WTC11 (cell line): ENCODE results near the gene PRELID1. TPM values are rescaled to one million over a fixed set of nuclear protein-coding genes. Genes with fewer than 3 reads are reported as not detected.
"Not testable (repeated sequence)": the region's sequence is repeated elsewhere in the genome, so short reads cannot be mapped to it uniquely, and the experiment has no call there.

ENCODE experiments used
- ATAC-seq: fragments of 200-7000 bp; cut with Tn5 transposase; 2 replicates; pipeline ENCODE4 v1.10.0; 2021; ENCODE audit warnings: mild to moderate bottlenecking, moderate library complexity
- CTCF ChIA-PET: fragments of 300-600 bp; sonication (Branson Sonifier 250); formaldehyde crosslinking; loops from one replicate; lab custom pipeline; 2021; ENCODE audit warnings: antibody characterized with exemption; lab: Charles Lee
- POLR2A ChIA-PET: fragments of 350-600 bp; sonication (Branson Sonifier 250); formaldehyde crosslinking; loops from one replicate; lab custom pipeline; 2021; ENCODE audit warnings: antibody characterized with exemption; lab: Charles Lee
- DNase-seq: peaks from one replicate; pipeline ENCODE4 v3.0.0; 2021; ENCODE audit warnings: low spot score
- H3K27ac Mint-ChIP-seq: 2 replicates; pipeline ENCODE4 v1.8.0; 2021; ENCODE audit warnings: mixed read lengths
- H3K27me3 Mint-ChIP-seq: 2 replicates; pipeline ENCODE4 v1.8.0; 2021; ENCODE audit warnings: low read depth, mild to moderate bottlenecking, moderate library complexity, mixed read lengths
- H3K36me3 Mint-ChIP-seq: 2 replicates; pipeline ENCODE4 v1.8.0; 2021; ENCODE audit warnings: mixed read lengths
- H3K4me1 Mint-ChIP-seq: 2 replicates; pipeline ENCODE4 v1.8.0; 2022; ENCODE audit warnings: mixed read lengths
- H3K4me3 Mint-ChIP-seq: 2 replicates; pipeline ENCODE4 v1.8.0; 2021; ENCODE audit warnings: mild to moderate bottlenecking, moderate library complexity, mixed read lengths
- H3K9me3 Mint-ChIP-seq: 2 replicates; pipeline ENCODE4 v1.8.0; 2021; ENCODE audit warnings: mixed read lengths
- ATF1 ChIP-seq: sonication (generic); formaldehyde crosslinking; IDR thresholded peaks from 2 replicates; pipeline ENCODE4 v1.8.1; 2023; ENCODE audit warnings: mild to moderate bottlenecking, moderate library complexity, missing genetic modification reagents
- CBFB ChIP-seq: sonication (generic); formaldehyde crosslinking; IDR thresholded peaks from 2 replicates; pipeline ENCODE4 v1.8.1; 2022; ENCODE audit warnings: mild to moderate bottlenecking, low read depth, missing genetic modification reagents
- CREM ChIP-seq: sonication (generic); formaldehyde crosslinking; IDR thresholded peaks from 2 replicates; pipeline ENCODE4 v1.8.1; 2022; ENCODE audit warnings: mild to moderate bottlenecking, missing genetic modification reagents, moderate library complexity
- EMX1 ChIP-seq: fragments of 250-450 bp; sonication (Bioruptor Pico); IDR thresholded peaks from 2 replicates; pipeline ENCODE4 v1.8.0; 2021; ENCODE audit warnings: mild to moderate bottlenecking
- ETV6 ChIP-seq: sonication (generic); formaldehyde crosslinking; IDR thresholded peaks from 2 replicates; pipeline ENCODE4 v1.8.1; 2022; ENCODE audit warnings: mild to moderate bottlenecking, missing genetic modification reagents
- FOXK1 ChIP-seq: sonication (generic); formaldehyde crosslinking; IDR thresholded peaks from 2 replicates; pipeline ENCODE4 v1.8.0; 2022; ENCODE audit warnings: mild to moderate bottlenecking, moderate library complexity, missing genetic modification reagents
- GTF2I ChIP-seq: fragments of 250-450 bp; sonication (Bioruptor Pico); conservative IDR thresholded peaks from 2 replicates; pipeline ENCODE4 v1.4.0; 2021; ENCODE audit warnings: mild to moderate bottlenecking
- HMGA2 ChIP-seq: fragments of 250-450 bp; sonication (Bioruptor Pico); IDR thresholded peaks from 2 replicates; pipeline ENCODE4 v1.4.0; 2021; ENCODE audit warnings: mild to moderate bottlenecking, moderate library complexity
- JAZF1 ChIP-seq: fragments of 250-450 bp; sonication (Bioruptor Pico); IDR thresholded peaks from 2 replicates; pipeline ENCODE4 v1.9.0; 2021; ENCODE audit warnings: moderate library complexity, mild to moderate bottlenecking, inconsistent platforms
- JUN ChIP-seq: sonication (generic); formaldehyde crosslinking; IDR thresholded peaks from 2 replicates; pipeline ENCODE4 v1.8.0; 2023; ENCODE audit warnings: mild to moderate bottlenecking, missing genetic modification reagents
- KAT7 ChIP-seq: sonication (generic); formaldehyde crosslinking; IDR thresholded peaks from 2 replicates; pipeline ENCODE4 v1.8.1; 2023; ENCODE audit warnings: missing genetic modification reagents, mild to moderate bottlenecking, borderline replicate concordance
- MXD4 ChIP-seq: fragments of 250-450 bp; sonication (Bioruptor Pico); IDR thresholded peaks from 2 replicates; pipeline ENCODE4 v1.8.0; 2021; ENCODE audit warnings: mild to moderate bottlenecking, moderate library complexity, borderline replicate concordance
- MYBL2 ChIP-seq: sonication (generic); formaldehyde crosslinking; IDR thresholded peaks from 2 replicates; pipeline ENCODE4 v1.8.1; 2023; ENCODE audit warnings: mild to moderate bottlenecking, moderate library complexity, missing genetic modification reagents
- NFATC4 ChIP-seq: fragments of 250-450 bp; sonication (Bioruptor Pico); IDR thresholded peaks from 2 replicates; pipeline ENCODE4 v1.9.0; 2021; ENCODE audit warnings: mild to moderate bottlenecking
- NFE2L1 ChIP-seq: sonication (generic); formaldehyde crosslinking; IDR thresholded peaks from 2 replicates; pipeline ENCODE4 v1.8.1; 2023; ENCODE audit warnings: missing genetic modification reagents
- NR1H2 ChIP-seq: sonication (generic); formaldehyde crosslinking; IDR thresholded peaks from 2 replicates; pipeline ENCODE4 v1.9.0; 2021; ENCODE audit warnings: mild to moderate bottlenecking, moderate library complexity, missing genetic modification reagents
- NR2C2 ChIP-seq: sonication (generic); formaldehyde crosslinking; IDR thresholded peaks from 2 replicates; pipeline ENCODE4 v1.8.0; 2022; ENCODE audit warnings: mild to moderate bottlenecking, missing genetic modification reagents
- RELA ChIP-seq: sonication (generic); formaldehyde crosslinking; IDR thresholded peaks from 2 replicates; pipeline ENCODE4 v1.8.1; 2022; ENCODE audit warnings: missing genetic modification reagents, mild to moderate bottlenecking, borderline replicate concordance
- SMAD3 ChIP-seq: sonication (generic); formaldehyde crosslinking; IDR thresholded peaks from 2 replicates; pipeline ENCODE4 v1.8.0; 2022; ENCODE audit warnings: missing genetic modification reagents, mild to moderate bottlenecking, borderline replicate concordance
- TCF7 ChIP-seq: sonication (generic); formaldehyde crosslinking; IDR thresholded peaks from 2 replicates; pipeline ENCODE4 v1.8.0; 2022; ENCODE audit warnings: mild to moderate bottlenecking, low read depth, missing genetic modification reagents, moderate library complexity
- TP53 ChIP-seq: sonication (generic); formaldehyde crosslinking; IDR thresholded peaks from 2 replicates; pipeline ENCODE4 v1.8.1; 2023; ENCODE audit warnings: mild to moderate bottlenecking, missing genetic modification reagents
- ZNF317 ChIP-seq: sonication (generic); formaldehyde crosslinking; IDR thresholded peaks from 2 replicates; pipeline ENCODE4 v1.8.1; 2023; ENCODE audit warnings: low read depth, mild to moderate bottlenecking, moderate library complexity, missing genetic modification reagents, borderline replicate concordance
- ZNF416 ChIP-seq: fragments of 250-450 bp; sonication (Bioruptor Pico); IDR thresholded peaks from 2 replicates; pipeline ENCODE4 v1.9.0; 2021; ENCODE audit warnings: mild to moderate bottlenecking, inconsistent platforms
- ZNF512 ChIP-seq: sonication (generic); formaldehyde crosslinking; IDR thresholded peaks from 2 replicates; pipeline ENCODE4 v1.8.1; 2022; ENCODE audit warnings: missing genetic modification reagents, borderline replicate concordance
- ZNF671 ChIP-seq: fragments of 250-450 bp; sonication (Bioruptor Pico); IDR thresholded peaks from 2 replicates; pipeline ENCODE4 v1.8.0; 2021; ENCODE audit warnings: mild to moderate bottlenecking
- total RNA-seq: library from RNA; stranded (reverse); gene quantifications from 3 replicates; pipeline ENCODE4 v1.2.3, GENCODE V29; 2021
- TF ChIP-seq, protein P1 (sequence below): sonication (generic); formaldehyde crosslinking; IDR thresholded peaks from 2 replicates; pipeline ENCODE4 v1.8.1; 2023; ENCODE audit warnings: mild to moderate bottlenecking, missing genetic modification reagents, borderline replicate concordance
- TF ChIP-seq, protein P2 (sequence below): sonication (generic); formaldehyde crosslinking; IDR thresholded peaks from 2 replicates; pipeline ENCODE4 v1.8.1; 2022; ENCODE audit warnings: mild to moderate bottlenecking, missing genetic modification reagents, moderate library complexity, borderline replicate concordance

PRELID1 gene
- total RNA-seq, 1 experiment from 2014 or later = 273 TPM

GRCh38 chr5:177303121-177303924 lies at the start of gene PRELID1, which contains the start of gene RAB24 (continued):
- TF ChIP-seq HMGA2 (CRISPR knock-in tag) = no peak
- peak; percentile 27 for TF ChIP-seq ETV6 (CRISPR knock-in tag)
- no peak for TF ChIP-seq MXD4 (CRISPR knock-in tag)
- peak; percentile 65; the same call in 1 of the 2 replicates for TF ChIP-seq TCF7 (CRISPR knock-in tag)
- no peak for TF ChIP-seq ZNF671 (CRISPR knock-in tag)
- TF ChIP-seq KAT7 = peak; percentile 95; the same call in 1 of the 2 replicates
- TF ChIP-seq CBFB (CRISPR knock-in tag) = no peak
- TF ChIP-seq NFATC4 (CRISPR knock-in tag) = peak; percentile 2; the same call in 1 of the 2 replicates
- TF ChIP-seq CREM = peak; percentile 90
- no peak for TF ChIP-seq JAZF1 (CRISPR knock-in tag)
- no peak for TF ChIP-seq TP53
- TF ChIP-seq, protein P1, sequence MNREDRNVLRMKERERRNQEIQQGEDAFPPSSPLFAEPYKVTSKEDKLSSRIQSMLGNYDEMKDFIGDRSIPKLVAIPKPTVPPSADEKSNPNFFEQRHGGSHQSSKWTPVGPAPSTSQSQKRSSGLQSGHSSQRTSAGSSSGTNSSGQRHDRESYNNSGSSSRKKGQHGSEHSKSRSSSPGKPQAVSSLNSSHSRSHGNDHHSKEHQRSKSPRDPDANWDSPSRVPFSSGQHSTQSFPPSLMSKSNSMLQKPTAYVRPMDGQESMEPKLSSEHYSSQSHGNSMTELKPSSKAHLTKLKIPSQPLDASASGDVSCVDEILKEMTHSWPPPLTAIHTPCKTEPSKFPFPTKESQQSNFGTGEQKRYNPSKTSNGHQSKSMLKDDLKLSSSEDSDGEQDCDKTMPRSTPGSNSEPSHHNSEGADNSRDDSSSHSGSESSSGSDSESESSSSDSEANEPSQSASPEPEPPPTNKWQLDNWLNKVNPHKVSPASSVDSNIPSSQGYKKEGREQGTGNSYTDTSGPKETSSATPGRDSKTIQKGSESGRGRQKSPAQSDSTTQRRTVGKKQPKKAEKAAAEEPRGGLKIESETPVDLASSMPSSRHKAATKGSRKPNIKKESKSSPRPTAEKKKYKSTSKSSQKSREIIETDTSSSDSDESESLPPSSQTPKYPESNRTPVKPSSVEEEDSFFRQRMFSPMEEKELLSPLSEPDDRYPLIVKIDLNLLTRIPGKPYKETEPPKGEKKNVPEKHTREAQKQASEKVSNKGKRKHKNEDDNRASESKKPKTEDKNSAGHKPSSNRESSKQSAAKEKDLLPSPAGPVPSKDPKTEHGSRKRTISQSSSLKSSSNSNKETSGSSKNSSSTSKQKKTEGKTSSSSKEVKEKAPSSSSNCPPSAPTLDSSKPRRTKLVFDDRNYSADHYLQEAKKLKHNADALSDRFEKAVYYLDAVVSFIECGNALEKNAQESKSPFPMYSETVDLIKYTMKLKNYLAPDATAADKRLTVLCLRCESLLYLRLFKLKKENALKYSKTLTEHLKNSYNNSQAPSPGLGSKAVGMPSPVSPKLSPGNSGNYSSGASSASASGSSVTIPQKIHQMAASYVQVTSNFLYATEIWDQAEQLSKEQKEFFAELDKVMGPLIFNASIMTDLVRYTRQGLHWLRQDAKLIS (CRISPR knock-in tag) = no peak
- TF ChIP-seq FOXK1 = no peak; the same call in 1 of the 2 replicates
- no peak; the same call in 1 of the 2 replicates for TF ChIP-seq JUN (CRISPR knock-in tag)
- no peak for TF ChIP-seq ATF1 (CRISPR knock-in tag)
- TF ChIP-seq MYBL2 (CRISPR knock-in tag) = peak; percentile 61; the same call in 1 of the 2 replicates
- peak; percentile 41; the same call in 1 of the 2 replicates for TF ChIP-seq NFE2L1
- TF ChIP-seq NR1H2 (CRISPR knock-in tag) = no peak
- no peak for TF ChIP-seq NR2C2 (CRISPR knock-in tag)
- no peak; the same call in 1 of the 2 replicates for TF ChIP-seq RELA
- TF ChIP-seq, protein P2, sequence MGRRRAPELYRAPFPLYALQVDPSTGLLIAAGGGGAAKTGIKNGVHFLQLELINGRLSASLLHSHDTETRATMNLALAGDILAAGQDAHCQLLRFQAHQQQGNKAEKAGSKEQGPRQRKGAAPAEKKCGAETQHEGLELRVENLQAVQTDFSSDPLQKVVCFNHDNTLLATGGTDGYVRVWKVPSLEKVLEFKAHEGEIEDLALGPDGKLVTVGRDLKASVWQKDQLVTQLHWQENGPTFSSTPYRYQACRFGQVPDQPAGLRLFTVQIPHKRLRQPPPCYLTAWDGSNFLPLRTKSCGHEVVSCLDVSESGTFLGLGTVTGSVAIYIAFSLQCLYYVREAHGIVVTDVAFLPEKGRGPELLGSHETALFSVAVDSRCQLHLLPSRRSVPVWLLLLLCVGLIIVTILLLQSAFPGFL = no peak
- no peak for TF ChIP-seq ZNF317

DNA sequence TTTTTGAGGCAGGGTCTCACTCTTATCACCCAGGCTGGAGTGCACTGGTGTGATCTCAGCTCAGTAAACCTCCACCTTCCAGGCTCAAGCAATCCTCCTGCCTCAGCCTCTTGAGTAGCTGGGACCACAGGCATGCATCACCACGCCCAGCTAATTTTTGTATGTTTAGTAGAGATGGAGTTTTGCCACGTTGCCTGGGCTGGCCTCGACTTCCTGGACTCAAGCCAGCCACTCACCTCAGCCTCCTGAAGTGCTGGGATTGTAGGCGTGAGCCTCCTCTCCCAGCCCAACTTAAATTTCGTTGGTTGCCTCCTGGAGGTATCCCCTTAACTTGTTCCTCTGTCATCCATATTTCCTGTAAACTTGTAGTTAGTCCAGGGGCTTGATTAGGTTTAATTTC lies 47.3 kb upstream of the PRELID1 start:
- TF ChIP-seq EMX1 (CRISPR knock-in tag) (no peak), ZNF512 (CRISPR knock-in tag) (no peak), MXD4 (CRISPR knock-in tag) (no peak), ZNF416 (no peak), SMAD3 (CRISPR knock-in tag) (no peak), GTF2I (no peak)
- Mint-ChIP-seq H3K27ac (peak overlapping the region; percentile 16; the same call in 1 of the 2 replicates), H3K36me3 (peaks cover 79% of the 10 kb centered on the region), H3K4me1 (no peaks in the 10 kb centered on the region), H3K4me3 (no peak overlapping the region), H3K9me3 (no peaks in the 10 kb centered on the region), H3K27me3 (no peaks in the 10 kb centered on the region)
- CTCF ChIA-PET = no interaction called here
- no peak for DNase-seq
- no peak for ATAC-seq
- POLR2A ChIA-PET = no interaction called here

GRCh38 chr5:177258711-177259110 lies 44.9 kb upstream of the PRELID1 start:
- H3K4me3 Mint-ChIP-seq, H3K9me3 Mint-ChIP-seq, H3K4me1 Mint-ChIP-seq, CTCF ChIA-PET, H3K27me3 Mint-ChIP-seq, ATAC-seq, POLR2A ChIA-PET, DNase-seq: not testable (repeated sequence)
- peaks cover 81% of the 10 kb centered on the region for H3K36me3 Mint-ChIP-seq
- H3K27ac Mint-ChIP-seq = peak overlapping the region; percentile 79
